ENCODE measurements around the gene COMT.

The COMT gene

DNA sequence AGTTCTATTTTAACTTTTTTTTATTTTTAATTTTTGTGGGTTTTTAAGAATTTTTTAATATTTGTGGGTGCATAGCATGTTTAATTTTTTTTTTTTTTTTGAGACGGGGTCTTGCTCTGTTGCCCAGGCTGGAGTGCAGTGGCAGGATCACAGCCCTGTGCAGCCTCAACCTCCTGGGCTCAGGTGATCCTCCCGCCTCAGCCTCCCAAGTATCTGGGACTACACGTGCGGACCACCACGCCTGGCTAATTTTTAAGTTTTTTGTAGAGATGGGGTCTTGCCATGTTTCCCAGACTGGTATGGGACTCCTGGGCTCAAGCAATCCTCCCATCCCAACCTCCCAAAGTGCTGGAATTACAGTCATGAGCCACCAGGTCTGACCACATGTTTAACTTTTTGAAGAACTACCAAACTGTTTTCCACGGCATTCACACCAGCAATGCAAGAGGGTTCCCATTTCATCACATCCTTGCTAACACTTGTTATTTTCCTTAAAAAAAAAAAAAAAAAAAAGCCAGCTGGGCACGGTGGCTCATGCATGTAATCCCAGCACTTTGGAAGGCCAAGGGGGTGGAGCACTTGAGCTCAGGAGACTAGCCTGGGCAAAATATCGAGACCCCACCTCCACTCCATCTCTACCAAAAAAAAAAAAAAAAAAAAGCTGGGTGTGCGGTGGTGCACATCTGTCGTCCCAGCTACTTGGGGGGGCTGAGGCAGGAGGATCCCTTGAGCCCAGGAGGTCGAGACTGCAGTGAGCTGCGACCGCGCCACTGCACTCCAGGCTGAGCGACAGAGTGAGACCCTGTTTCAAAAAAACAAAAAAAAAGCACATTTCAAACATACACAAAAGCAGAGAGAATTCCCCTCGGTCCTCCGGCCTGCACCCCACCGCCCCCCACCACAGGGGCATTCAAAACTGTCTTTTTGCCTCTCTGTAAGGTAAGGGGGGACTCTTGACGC lies 16.8 kb downstream of the COMT start:
- DNase-seq: no peak

DNA sequence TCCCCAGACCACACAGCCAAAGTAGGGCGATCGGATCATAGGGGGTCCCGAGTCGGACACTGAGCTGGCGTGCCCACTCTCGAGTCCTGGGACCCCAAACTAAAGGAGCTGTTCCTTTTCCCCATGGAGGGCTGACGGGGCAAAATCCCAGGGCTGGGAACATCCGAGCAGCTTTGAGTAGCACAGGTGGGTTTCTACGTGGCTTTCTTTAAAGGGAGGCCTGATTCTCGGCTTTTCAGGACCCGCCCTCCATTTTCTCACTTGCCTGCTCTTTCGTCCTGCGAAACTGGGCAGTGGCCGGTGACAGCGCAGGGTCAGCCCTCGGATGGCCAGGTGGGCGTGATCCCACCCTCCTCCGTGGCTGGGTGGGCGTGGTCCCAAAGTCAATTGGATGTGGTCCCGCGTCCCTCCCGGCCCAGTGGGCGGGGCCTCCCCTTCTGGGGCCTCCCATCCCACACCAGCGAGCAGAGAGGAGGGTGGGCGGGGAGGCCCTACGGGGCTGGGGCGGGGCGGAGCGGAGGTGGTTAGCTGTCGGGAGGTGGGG lies 17.5 kb downstream of the COMT start:
- no peak for DNase-seq

DNA sequence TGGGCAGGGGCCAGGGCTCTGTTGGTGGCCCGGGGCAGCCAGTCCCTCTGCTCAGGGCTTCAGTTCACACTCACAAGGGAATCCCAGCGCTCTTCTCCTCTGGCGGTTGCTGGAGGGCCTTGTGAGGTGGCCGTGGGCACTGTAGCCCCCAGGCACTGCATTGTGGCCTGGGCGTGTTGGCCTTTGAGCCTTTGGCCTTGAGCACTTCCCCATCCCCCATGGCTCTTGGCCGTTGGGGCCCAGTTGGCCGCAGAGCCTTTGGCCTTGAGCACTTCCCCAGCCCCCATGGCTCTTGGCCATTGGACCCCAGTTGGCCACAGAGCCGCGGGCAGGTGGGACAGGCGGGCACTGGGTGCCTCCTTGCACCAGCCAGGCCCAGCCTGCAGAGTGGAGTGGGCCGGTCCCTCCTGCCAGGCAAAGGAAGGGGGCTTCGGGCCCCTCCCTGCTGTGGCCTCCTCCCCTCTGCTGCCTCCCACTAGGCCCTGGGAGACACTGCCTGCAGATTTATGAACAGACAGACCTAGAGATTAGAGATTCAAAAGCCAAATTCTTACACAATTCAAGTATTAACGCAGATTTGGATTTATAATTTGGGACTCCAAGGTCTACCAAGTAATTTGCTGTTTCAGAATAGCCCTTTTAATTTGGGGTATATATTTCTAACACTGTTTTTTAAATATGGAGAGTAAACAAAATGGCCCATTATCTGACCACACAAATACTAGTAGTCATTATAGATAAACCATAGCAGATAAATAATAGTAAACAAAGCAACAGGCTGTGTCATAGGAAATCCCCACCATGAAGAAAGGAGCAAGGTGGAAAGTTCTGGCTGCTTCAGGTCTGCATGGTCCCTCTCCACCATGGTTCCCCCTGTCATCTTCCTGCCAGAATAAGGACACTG lies 18.3 kb downstream of the COMT start:
- DNase-seq: no peak

DNA sequence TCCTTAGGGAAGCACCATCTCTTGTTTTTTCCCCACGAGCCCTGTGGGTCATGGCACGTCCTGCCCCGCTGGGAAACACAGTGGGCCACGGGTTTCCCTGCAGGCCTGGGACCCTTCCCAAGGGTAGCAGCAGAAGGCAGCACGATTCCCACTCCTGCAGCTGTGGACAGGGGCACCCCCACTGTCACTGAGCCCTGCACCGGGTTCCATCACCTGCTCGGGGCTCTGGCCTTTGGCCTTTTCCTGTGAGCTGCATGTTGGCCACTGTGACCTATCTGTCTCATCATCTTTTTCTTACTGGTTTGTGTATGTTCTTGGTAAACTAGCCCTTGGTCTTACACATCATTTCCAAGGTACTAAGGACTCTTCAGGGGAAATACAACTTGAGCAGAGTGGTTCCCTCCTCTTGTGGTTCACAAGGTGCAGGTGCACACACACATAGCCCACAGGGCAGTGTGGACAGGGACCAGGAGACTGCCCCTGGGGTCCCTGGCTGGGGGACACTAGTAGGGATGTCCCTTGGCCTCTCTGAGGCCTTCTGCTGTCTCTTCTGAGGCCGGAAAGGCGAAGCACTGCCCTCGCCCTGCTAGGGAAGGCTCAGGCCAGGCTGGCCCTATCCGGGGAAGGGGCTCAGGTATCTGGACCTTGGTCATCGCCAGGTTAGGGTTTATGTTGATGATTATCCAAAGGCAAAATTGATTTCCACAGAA lies 19.1 kb downstream of the COMT start:
- DNase-seq: no peak

DNA sequence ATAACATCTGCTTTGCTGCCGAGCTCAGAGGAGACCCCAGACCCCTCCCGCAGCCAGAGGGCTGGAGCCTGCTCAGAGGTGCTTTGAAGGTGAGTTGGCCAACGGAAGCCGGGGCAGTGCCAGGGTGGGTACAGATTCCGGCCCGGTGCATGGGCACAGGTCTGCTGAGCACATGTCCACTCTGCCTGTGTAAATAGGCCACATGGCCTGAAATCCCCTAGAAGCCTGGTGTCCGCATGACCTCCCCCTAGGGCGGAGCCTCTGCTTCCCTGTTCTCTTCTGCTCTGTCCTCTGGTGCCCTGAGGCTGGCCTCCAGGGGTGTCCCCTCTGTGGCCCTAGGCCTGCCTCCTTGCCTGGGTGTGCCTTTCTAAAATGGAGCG lies 19.6 kb downstream of the COMT start:
- DNase-seq: no peak

DNA sequence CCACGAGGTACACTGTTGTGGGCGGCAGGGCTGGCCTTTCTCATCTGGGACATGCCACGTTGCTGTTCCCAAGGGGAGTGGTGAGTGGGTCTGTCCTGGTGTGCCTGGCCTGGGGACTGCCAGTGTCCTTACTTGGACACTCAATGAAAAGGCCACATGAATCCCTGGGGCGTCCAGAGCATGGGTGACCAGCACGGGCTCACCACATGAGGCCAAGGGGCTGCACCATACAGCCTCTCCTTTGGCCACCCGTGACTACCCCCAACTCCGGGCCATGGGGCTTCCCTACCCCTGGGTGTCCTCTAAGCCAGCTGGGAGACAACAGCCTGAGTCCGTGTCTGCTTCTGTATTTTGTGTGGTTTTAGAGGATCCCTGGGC lies 20.3 kb downstream of the COMT start:
- DNase-seq: no peak

DNA sequence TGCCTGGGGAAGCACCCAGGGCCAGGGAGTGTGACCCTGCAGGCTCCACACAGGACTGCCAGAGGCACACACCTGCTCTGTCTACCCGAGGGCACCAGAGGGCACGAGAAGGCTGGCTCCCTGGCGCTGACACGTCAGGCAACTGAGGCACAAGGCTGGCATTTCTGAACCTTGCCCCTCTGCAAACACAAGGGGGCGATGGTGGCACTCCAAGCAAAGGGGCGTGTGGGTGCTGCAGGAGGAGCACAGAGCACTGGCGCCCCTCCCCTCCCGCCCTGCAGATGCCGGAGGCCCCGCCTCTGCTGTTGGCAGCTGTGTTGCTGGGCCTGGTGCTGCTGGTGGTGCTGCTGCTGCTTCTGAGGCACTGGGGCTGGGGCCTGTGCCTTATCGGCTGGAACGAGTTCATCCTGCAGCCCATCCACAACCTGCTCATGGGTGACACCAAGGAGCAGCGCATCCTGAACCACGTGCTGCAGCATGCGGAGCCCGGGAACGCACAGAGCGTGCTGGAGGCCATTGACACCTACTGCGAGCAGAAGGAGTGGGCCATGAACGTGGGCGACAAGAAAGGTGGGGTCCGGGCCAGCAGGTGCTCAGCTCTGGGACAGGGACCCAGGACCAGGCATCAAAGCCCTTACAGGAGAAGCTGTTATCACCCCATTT lies 20.8 kb downstream of the COMT start:
- no peak for DNase-seq

DNA sequence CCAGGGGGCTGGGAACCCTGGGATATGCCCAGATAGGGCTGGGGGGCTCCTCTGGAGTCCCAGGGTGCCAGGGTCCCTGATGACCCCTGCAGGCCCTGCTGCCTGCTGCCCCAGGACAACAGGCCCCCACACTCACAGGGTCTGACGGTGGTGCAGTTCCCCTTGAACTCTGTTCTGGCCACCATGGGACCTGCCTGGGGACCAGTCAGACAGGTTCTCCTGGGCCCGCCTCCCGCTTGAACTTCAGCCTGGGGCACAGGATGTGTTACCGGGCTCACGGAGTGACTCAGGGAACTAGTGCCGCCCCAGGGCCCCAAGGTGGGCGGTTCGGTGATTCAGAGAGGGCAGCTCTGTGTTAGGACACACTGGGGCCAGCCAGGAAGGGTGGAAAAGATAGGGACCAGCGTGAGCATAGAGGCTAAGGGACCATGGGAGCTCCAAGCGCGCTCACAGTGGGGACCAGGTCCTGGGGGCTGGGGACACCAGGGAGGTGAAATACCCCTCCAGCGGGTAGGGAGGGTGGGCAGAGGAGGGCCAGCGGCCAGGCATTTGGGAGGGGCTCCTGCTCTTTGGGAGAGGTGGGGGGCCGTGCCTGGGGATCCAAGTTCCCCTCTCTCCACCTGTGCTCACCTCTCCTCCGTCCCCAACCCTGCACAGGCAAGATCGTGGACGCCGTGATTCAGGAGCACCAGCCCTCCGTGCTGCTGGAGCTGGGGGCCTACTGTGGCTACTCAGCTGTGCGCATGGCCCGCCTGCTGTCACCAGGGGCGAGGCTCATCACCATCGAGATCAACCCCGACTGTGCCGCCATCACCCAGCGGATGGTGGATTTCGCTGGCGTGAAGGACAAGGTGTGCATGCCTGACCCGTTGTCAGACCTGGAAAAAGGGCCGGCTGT lies 21.6 kb downstream of the COMT start:
- DNase-seq: no peak

DNA sequence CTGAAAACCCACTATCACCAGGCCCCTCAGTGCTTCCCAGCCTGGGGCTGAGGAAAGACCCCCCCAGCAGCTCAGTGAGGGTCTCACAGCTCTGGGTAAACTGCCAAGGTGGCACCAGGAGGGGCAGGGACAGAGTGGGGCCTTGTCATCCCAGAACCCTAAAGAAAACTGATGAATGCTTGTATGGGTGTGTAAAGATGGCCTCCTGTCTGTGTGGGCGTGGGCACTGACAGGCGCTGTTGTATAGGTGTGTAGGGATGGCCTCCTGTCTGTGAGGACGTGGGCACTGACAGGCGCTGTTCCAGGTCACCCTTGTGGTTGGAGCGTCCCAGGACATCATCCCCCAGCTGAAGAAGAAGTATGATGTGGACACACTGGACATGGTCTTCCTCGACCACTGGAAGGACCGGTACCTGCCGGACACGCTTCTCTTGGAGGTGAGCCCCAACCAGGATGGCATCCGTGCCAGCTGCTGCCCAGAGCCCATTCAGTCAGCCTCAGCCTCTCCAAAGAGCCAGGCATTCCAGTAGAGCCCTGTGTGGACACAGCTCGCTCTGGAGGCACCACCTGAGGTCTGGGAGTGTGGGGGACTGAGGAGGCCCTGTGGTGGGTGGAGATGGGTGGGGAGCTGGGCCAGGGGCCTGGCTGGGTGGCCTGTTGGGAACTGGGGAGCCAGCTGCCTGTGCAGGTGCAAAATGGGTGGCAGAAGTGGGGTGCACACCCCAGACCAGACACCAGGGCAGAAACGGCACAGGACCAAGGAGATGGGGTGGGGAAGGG lies 22.5 kb downstream of the COMT start:
- no peak for DNase-seq

DNA sequence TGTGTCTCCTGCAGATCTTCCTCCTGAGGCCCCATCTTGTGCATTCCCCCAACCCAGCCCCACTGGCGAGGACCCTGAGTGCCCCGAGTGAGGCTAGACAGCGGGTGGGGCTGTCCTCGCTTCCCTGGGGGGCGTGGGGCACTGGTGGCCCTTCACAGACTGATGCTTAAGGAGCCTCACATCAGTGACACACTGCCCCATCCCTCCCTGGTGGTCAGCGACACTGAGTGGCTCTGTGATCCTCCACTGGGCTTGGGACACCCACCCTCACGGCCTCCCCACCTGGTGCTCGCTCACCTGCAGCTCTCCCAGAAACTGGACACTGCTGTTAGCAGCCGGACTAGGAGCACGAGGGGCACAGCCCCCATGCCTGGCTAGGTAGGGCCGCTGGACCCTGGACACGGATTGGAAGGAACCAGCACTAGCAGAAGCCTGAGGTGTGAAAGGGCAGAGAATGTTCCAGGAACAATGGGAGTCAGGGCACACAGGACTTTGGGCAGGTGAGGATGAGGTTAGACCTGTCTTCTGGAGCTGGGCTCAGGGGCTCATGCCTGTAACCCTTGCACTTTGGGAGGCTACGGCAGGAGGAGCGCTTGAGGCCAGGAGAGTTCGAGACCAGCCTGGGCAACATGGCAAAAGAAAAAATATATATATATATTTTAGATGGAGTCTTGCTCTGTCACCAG lies 23.3 kb downstream of the COMT start:
- DNase-seq: no peak

DNA sequence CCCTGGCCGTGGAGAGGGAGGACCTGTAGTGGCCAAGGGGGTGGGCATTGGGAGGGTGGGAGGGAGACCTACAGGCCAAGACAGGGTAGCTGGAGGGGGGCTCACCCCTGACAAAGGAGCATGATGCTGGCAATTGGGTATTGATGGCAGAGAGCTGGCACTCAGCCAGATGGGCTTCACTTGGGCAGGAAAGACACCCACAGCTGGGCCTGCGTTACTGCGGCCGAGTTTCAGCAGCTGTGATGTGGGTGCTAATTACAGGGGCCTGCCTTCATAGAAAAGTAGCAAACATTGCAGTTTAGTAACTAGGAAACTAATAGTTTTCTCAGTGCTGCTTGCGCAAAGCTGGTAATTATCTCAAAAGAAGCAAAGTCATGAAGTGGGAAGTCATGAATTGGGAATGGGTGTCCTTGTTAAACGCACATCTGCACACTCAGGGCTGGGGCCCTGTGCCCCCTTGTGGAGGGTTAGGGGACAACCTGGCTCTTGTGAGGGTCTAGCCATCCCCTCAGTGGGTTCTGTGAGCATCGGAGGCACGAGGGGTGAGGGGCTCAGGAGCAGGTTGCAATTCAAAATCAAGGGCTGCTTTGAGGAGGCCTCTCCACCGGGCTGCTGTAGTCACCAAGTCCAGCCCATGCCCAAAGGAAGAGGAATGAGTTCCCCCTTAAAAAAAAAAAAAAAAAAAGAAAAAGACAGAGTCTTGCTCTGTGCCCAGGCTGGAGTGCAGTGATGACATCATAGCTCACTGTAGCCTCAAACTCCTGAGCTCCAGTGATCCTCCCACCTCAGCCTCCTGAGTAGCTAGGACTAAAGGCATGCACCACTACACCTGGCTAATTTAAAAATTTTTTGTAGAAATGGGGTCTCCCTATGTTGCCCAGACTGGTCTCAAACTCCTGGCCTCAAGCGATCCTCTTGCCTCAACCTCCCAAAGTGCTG lies 24.5 kb downstream of the COMT start:
- no peak for DNase-seq

DNA sequence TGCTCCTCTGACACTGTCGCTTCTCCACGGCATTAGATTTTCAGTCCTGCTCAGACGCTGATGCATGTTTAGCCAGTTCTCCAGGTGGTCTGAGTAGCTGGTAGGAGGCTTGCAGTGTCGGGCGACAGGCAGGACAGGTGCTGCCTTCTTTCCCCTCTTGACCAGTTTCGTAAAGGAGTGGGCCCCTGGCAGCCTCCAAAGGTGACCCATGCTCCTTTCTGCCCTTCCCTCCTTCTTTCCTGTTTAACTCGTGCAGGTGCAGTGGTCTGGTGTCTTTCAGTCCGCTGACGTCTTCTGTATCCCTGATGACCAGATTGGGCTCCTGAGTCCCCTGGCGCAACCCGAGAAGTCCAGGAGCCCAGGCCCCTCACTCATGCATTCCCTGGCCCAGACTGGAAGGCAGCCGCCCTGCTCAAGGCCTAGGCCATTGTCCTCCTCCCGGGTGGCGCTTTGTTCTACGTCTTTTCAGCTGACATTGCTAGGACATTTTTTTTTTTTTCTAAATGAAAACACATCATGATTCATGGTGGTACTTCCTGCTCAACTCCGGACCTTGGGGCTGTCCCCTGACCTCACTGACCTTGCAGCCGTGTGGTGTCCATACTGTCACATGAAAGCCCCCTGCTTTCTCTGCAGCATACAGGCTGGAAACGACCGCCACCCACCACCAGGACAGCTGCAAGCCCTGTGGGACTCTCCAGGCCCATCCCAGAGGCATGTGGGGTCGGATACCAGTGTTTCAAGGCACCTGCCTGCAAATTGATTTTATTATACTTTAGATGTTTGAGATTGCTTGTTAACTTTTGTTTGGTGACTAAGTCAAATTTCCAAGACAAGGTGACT lies 25.6 kb downstream of the COMT start:
- no peak for DNase-seq

DNA sequence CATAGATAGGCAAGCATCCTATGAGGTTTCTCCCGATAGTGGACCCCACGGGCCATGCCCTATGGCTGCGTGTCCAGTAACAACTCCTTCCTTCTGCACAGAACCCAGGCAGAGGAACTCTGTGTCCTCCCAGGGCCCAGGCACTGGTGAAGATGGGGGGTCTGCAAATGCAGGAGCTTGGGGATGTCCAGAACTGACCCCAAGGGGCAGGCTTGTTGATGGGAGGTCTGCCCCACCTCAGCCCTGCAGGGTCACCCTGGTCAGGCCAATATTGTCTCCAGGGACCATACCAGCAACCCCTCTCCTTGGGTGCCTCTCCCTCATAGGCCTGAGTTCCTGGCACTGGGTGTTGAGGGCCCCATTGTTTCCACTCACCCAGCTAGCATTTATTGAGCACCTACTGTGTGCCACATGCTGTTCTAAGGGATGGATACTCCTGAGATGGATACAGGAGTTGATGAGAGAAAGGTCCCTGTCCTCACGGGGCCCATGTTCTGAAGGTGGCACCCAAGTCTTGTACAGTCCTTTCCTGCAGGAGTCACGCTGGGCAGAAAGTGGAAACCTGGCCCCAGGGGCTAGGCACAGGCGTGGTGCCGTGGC lies 26.4 kb downstream of the COMT start:
- no peak for DNase-seq

DNA sequence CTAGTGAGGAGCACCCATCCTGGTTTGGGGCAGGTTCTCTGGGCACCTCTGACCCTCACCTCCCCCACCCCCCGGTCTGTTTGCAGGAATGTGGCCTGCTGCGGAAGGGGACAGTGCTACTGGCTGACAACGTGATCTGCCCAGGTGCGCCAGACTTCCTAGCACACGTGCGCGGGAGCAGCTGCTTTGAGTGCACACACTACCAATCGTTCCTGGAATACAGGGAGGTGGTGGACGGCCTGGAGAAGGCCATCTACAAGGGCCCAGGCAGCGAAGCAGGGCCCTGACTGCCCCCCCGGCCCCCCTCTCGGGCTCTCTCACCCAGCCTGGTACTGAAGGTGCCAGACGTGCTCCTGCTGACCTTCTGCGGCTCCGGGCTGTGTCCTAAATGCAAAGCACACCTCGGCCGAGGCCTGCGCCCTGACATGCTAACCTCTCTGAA lies 26.9 kb downstream of the COMT start:
- DNase-seq: no peak

DNA sequence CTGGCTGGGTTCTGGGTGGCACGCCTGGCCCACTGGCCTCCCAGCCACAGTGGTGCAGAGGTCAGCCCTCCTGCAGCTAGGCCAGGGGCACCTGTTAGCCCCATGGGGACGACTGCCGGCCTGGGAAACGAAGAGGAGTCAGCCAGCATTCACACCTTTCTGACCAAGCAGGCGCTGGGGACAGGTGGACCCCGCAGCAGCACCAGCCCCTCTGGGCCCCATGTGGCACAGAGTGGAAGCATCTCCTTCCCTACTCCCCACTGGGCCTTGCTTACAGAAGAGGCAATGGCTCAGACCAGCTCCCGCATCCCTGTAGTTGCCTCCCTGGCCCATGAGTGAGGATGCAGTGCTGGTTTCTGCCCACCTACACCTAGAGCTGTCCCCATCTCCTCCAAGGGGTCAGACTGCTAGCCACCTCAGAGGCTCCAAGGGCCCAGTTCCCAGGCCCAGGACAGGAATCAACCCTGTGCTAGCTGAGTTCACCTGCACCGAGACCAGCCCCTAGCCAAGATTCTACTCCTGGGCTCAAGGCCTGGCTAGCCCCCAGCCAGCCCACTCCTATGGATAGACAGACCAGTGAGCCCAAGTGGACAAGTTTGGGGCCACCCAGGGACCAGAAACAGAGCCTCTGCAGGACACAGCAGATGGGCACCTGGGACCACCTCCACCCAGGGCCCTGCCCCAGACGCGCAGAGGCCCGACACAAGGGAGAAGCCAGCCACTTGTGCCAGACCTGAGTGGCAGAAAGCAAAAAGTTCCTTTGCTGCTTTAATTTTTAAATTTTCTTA lies 27.8 kb downstream of the COMT start:
- no peak for DNase-seq

DNA sequence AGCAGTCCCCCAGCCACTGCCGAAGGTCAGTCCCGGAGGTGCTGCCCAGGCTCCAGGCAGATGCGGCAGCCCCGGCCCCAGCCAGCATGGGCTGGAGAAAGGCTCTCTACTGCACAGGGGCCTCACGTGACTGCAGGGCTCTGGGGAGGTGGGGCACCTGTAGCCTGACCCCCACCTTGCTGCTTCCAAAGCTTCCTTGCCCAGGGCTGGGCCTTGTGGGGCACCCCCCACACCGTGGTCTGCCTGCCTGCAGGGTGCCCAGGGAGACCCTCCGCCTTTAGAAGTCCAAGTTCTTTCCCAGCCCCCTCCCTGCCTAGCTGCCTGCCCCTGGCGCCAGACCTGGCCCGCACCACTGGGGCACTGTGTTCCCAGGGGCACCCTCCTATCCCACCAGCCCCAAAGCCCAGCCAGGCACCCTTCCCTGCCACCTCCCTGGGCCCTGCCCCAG lies 28.5 kb downstream of the COMT start:
- DNase-seq: no peak

Data from 8988T (cell line).